ENCODE data around the gene CD163.
"Not testable (repeated sequence)": the region's sequence is repeated elsewhere in the genome, so short reads cannot be mapped to it uniquely, and the experiment has no call there.

The CD163 gene

GRCh38 chr12:7503686-7504415 is at the start of gene CD163:
Gene CD163, minus strand, starts transcription at chr12:7503777. Its CDS starts 87 bp downstream, at chr12:7503690.
- peak; percentile 60 to 64 for DNase-seq

- DNase-seq: peak; percentile 2 to 12
Measured at GRCh38 chr12:7542813-7543212, 39.2 kb upstream of the CD163 start.

GRCh38 chr12:7542046-7542445 is 38.5 kb upstream of the CD163 start:
- DNase-seq: no peak

- no peak for DNase-seq
Measured at GRCh38 chr12:7514416-7514815, 10.8 kb upstream of the CD163 start.

- no peak for DNase-seq
Measured at GRCh38 chr12:7512553-7512952, 9.0 kb upstream of the CD163 start.

- not testable (repeated sequence) for DNase-seq
Measured at GRCh38 chr12:7509793-7510470, 6.4 kb upstream of the CD163 start.

- DNase-seq: no peak
Measured at GRCh38 chr12:7502612-7503011, 965 bp downstream of the CD163 start.

- no peak for DNase-seq
Measured at GRCh38 chr12:7501031-7501588, 2.5 kb downstream of the CD163 start.

- no peak for DNase-seq
Measured at GRCh38 chr12:7499636-7500035, 3.9 kb downstream of the CD163 start.

- no peak for DNase-seq
Measured at GRCh38 chr12:7498809-7499208, 4.8 kb downstream of the CD163 start.

GRCh38 chr12:7497661-7498060 is 5.9 kb downstream of the CD163 start:
- no peak for DNase-seq

- DNase-seq: no peak
Measured at GRCh38 chr12:7496451-7496850, 7.1 kb downstream of the CD163 start.

- no peak for DNase-seq
Measured at GRCh38 chr12:7495136-7495535, 8.4 kb downstream of the CD163 start.

- DNase-seq: no peak
Measured at GRCh38 chr12:7493006-7493405, 10.6 kb downstream of the CD163 start.

- no peak for DNase-seq
Measured at GRCh38 chr12:7486512-7486911, 17.1 kb downstream of the CD163 start.

- no peak for DNase-seq
Measured at GRCh38 chr12:7485095-7485494, 18.5 kb downstream of the CD163 start.

GRCh38 chr12:7483343-7483742 is 20.2 kb downstream of the CD163 start:
- DNase-seq: no peak

- no peak for DNase-seq
Measured at GRCh38 chr12:7479771-7480170, 23.8 kb downstream of the CD163 start.

- DNase-seq: no peak
Measured at GRCh38 chr12:7472060-7472459, 31.5 kb downstream of the CD163 start.

GRCh38 chr12:7460375-7461259 is 43.0 kb downstream of the CD163 start:
- peak; percentile 51 to 53 for DNase-seq

- DNase-seq: no peak
Measured at GRCh38 chr12:7459973-7460372, 43.6 kb downstream of the CD163 start.

GRCh38 chr12:7451756-7452155 is 51.8 kb downstream of the CD163 start:
- DNase-seq: no peak

- DNase-seq: no peak
Measured at GRCh38 chr12:7450667-7451066, 52.9 kb downstream of the CD163 start.
